GM18511 (cell line): ENCODE measurements around the gene DGKH.
"Not testable (repeated sequence)": the region's sequence is repeated elsewhere in the genome, so short reads cannot be mapped to it uniquely, and the experiment has no call there.

Experiments used
- ATAC-seq: cut with Tn5 transposase; IDR thresholded peaks from one replicate; pipeline ENCODE4 v1.9.1; 2021; ENCODE audit warnings: mild to moderate bottlenecking, moderate library complexity; ENCODE audit not compliant: unreplicated experiment

The DGKH gene

DNA sequence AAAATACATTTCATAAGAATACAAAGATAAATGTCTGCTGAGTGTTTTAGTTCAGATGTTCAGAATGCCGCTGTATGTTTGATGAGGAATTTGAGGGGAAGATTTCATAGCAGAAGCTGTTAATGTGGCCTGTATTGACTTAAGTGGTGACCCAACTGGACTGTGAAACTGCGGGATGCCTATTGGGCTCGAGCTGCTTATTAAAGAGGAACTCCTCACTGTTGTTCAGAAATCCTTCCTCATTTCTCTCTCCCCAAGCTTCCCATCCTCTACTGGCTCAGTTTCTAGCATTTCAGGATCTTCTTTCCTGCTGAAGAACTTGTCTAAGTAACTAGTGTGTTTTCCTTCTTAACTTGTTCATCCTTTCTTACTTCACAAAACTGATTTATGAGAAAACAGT is 20.4 kb downstream of the DGKH start:
- ATAC-seq = no peak

DNA sequence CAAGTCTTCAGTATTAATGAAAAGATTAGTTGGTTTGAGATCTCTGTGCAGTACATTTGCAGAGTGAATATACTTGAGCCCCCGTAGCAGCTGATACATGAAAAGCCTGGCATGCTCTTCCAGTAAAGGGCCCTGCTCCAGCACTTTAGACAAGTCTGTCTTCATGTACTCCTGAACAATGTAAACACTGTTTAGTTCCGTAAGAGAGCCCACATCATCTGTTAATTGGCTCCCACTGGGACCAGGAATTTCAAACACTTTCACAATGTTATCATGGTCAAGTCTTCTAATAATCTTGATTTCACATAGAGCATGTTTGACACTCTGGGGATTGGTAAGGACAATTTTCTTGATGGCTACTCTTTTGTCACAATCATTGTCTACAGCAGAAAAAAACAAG is 22.2 kb downstream of the DGKH start:
- ATAC-seq = not testable (repeated sequence)

DNA sequence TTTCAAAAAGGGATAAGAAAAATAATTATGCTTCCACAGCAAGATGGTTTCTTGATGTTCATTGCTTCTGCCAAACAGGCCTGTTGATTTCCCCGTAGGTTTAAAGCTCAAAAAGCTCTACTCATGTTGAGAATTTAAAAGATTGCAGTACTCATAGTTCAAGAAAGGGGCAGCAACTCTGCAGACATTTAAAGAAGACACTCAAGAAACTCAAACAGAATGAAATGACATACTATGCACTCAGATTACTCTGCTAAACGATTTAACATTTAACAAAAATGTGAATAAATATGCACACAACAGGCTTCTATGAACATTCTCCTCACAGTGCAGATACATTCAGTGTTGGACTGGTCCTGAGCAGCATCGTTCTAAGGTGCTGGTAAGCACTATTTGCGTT is 22.7 kb downstream of the DGKH start:
- ATAC-seq = not testable (repeated sequence)

DNA sequence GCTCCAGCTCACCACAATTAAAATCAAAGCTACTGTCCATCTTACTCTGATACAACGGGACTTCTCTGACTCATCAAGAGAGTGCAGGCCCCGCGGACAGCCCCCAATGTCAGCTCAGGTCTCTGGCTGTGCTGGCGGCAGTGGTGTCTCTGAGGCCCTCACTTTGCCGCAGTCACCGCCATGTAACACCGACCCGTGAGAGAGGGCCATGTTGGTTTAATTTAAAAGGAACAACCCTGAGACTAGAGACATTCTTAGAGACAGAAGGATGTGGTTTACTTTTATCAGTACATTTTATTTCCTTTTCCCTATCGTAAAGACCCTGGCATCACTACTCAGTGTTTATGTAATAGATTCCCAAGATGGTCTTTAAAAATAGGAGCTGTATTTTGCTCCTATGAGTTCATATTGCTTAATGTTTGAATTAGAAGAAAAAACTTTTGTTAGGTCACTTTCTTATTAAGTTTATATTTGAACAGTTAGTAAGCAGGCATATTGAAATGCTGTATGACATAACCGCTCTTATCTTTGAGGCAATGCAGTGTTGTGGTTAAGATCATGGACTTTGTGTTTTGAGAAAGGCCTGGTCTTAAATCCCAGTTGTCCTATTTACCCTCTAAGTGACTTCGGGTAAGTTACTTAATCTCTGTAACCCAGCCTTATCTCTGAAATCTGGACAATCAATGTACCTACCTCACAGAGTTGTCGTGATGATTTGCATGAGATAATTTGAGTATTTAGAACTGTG is 23.4 kb downstream of the DGKH start:
- no peak for ATAC-seq

DNA sequence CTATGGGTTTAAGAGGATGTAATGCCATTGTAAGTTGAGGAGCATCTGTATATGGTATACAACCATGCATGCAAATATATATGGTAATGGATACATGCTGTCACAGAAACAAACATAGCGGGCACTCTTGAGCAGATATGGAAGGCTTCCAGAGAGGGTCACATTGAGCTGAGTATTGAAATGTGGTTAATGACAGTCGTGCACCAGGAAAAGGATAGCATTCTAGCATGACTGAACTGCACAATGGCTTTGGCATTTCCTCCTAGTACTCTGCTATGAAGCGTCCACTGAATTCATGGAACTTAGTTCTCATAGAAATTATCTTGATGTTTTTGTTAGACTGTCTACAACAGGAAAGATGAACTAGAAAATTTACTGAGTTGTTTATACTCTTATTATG is 25.2 kb downstream of the DGKH start:
- ATAC-seq = no peak

DNA sequence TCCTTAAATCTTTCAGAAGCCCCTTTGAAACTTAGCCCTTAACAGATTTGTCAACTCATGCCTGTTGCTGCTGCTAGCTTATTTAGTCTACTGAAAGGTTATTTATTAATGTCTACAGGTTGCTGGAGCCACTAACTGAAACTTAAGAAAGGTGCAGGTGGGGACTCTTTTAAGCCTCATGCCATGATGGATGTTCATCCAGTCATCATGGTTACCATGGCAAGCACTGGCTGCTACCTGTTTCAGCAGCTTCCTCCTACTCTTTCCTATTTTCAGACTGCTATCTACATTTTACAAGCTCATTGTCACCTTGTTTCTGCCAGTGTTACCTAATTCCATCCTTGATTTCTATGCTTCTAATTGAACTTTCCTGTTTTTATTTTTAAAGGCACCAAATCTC is 27.1 kb downstream of the DGKH start:
- peak; percentile 46 for ATAC-seq

DNA sequence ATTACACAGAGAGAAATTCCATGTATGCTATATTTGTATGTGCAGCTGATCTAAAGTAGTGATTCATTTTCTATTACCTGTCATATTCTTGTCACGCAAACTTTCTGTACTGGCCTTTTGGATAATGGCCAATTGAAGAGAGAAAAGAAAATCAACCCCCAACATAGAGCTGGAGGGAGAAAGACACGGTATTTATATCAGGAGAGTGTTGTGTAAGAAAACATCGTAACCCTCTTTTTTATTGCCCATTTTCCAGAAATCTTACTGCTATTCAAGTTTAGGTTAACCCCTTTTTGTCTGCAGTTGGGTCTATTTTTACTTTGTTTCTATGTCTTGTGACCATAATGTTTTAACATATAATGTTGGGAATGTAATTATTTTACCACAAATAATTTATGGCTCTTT is 27.9 kb downstream of the DGKH start:
- no peak for ATAC-seq

DNA sequence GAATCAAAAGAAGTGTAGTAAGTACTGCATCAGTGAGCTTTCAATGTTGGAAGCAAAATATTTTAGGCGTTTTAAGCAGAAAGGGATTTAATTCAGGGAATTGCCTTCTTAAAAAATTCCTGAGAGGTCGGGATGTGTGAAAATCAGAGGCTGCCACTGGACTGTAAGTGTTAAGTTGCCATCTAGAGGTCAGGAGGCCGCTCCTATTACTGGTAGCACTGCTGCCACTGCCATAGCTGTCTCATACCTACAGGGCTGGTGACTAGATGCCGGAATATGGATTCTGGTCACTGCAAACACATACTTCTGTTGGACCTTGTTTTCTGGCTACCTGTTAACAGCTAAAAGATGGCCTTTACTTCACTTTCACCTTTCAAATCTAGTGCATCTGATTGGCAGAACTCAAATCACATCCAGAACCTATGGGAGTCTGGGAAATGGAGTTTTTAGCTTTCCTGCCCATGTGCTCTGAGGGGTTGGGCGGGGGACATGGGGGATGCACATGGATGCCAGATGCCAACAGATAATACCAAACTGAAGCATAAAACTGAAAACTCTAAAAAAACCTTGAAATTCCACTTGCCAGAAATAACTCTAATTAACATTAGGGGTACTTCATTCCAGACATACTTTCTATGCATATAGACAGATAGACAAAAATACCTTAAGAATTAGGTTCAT is 29.8 kb downstream of the DGKH start:
- ATAC-seq = no peak

DNA sequence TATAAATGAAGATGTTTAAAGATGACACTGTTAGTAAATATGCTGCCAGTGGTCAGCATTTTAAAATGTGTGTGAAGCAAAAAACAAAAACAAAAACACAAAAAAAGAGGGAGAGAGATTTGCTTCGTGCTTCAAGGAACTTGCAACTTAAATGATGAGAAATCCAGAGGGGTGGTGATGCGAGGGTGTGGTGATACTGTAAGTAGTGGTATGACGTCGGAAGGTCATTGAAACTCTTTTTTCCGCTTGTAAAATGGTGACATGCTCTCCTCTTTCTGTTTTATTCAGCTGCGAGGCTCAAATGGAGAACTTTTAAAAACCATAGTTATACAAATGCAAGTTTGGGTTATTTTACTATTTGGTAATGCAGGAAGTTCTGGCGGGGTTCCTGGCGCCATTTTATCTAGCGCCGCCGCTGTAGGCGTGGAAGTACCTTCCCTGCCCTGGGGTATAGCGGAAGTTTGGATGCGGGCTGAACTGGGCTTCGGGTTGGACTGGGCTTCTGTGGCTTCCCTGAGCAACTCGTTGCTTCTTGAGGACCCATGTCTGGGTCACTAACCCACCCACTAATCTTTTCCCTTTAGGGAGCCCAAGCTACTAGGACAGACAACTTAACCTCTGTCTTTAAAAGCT is 34.8 kb downstream of the DGKH start:
- no peak for ATAC-seq

DNA sequence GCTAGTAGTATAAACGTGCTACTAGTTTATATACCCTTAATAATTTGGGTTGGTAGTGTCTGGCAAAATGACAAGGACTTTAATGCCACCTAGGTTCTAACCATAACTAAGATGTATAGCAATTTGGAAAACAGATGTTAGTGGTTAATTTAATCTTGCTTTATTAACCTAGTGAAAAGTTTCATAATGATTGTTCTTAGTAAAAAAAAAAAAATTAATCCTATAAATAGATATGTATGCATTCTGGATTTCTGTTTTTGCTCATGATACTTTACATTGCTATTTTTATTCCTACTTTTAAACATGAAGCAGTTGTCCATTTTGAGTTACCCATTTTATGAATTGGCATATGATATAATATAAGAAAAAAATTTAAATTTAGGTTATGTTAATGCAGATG is 36.3 kb downstream of the DGKH start:
- no peak for ATAC-seq

DNA sequence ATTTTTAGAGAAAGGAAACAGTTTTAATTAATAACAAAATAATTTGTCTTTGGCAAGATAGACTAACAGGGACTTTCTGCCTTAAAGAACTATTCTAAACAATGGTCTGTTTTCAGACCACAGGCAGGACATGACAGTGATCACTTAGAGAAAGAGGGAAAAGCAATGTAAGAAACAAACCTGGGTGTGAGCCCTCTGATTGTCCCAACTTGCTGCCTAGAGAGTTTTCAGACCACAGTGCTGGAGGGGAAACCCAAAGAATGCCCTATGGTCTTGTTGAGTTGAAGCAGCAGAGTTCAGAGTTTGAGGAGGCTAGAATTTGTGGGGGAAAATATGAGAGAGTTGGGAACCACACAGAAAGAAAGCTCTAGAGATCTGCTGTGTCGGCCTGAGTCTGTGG is 38.1 kb downstream of the DGKH start:
- ATAC-seq = no peak

DNA sequence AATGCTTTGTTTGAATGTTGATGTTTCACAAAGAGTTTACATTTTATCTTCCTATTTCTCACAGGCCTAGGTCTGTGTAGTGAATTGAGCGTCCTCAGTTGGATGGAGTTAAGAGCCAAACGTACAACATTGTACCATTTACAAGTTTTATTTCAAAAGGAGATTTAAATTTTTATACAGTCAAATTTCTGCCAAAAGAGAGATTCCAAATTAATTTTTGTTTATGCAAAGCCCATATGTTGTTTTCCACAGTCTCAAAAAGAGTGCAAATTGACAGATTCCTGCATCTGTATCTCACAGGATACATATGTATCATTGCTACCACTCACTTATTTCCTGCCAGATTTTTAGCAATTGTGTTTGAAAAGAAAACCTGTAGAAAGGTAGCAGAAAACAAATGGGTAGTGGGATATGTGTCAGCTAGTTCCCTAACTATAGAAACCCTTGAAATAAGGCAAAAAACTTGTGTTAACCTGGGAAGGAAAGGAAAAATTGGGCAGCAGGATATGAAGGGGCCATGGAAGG is 46.1 kb downstream of the DGKH start:
- no peak for ATAC-seq

DNA sequence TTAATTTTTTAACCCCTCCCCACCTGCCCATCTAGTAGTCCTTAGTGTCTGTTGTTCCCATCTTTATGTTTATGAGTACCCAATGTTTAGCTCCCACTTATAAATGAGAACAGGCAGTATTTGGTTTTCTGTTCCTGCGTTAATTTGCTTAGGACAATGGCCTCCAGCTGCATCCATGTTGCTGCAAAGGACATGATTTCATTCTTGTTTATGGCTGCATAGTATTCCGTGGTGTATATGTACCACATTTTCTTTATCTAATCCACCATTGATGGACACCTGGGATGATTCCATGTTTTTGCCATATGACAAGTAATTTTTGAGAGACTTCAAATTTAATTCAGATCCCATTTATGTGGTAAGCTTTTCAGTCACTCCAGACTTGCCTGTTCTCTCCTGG is 47.8 kb downstream of the DGKH start:
- not testable (repeated sequence) for ATAC-seq

DNA sequence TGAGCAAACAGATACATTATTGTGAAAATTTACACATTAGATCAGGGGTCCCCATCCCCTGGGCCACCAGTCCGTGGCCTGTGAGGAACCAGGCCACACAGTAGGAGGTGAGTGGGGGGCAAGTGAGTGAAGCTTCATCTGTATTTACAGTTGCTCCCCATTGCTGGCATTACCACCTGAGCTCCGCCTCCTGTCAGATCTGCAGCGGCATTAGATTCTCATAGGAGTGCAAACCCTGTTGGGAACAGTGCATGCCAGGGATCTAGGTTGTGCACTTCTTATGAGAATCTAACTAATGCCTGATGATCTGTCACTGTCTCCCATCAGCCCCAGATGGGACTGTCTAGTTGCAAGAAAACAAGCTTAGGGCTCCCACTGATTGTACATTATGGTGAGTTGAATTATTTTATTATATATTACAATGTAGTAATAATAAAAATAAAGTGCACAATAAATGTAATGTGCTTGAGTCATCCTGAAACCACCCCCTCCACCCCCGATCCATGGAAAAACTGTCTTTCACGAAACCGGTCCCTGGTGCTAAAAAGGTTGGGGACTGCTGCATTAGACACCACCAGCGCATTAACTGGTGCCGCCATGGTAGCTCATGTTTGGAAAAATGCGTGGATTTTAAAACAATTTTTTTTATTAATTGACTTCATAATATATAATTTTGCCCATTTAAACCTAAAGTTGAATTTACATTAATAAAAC is 51.7 kb downstream of the DGKH start:
- no peak for ATAC-seq

DNA sequence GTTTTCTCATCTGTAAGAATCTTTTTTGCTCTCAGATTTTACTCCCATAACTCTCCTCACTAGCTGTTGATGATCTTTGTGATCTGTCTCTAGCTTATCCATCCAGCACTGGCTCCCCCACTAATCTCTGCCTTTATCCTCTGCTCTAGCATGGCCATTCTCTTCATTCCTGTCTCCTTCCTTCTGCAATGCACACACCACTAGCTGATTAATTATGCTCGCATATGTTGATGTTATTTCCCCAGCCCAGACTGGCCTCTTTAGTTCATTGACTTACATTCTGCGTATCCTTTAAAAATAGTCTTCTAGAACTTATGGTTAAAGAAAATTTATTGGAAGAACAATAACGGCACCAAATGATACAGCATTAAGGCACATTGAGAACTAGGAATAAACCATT is 52.5 kb downstream of the DGKH start:
- no peak for ATAC-seq

DNA sequence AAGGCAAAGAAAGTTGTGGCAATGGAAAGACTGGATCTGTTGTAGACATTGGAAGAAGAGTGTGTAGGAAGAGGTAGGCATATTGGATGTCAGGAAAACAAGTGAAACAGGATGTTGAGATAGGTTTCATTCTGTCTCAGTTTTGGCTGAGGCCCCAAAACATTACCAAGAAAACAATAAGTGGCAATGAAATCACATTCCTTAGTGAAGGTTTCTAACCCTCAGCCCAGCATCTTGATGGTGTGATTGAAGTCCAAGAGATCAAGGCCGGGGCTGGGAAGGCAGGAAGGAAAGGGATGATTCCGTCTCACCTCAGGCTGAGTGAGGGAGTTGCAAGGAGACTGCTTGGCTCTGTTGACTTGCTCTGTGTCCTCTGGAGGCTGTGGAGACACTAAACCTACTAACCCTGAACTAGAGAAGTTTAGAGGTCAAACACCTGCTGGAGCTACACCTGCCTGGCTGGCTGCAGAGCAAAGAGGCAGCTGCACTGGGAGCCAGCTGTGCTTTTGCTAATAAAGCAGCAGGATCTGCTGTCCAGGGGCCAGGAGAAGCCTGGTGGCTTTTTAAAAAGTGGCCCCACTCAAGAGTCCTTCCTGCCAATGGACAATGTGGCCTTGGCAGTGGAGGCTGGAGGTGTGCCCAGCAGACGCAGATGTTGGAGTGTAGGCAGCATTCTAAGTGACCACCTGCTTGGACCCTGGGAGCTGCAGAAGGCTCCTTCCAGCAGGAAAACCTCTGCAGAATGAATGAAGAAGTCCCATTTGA is 53.6 kb downstream of the DGKH start:
- ATAC-seq = no peak

DNA sequence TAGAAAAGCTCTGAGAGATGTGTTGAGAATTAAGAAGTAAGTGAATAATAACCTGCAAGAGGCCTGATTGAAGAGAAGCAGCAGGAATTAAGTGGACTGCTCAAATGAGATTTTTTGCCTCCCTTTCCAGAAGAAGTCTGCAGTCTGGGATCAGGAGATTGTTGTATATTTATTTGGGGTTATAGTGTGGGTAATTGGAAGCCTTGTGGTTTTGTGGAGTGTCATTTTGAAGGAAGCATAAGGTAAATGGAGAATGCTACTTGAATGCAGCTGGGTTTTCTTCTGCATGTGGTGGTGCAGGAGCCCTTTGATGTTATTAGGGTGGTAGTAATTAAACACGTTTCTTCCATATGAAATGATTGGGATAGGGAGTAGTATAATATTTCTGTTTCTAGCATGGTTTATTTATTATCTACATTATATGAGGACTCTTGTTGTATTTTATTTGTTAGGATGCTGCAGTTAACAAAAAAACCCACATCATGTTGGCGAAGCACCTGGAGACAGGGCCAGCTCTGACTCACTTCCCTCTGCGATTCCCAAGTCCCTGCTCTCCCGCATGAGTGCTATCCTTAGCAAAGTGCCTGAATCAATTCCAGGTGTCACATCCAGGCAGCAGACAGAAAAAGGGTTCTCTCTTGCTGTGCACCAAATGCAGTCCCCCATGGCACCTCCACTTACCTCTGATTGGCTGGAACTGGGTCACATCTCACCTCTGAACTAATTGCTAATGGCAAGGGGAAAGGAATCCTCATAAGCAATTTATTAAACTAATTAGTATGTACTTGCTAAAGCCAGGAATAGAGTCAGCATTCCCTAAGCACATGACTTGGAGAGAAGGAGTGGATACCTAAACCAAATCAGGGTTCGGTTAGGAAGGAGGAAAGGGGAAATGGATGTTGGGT is 54.8 kb downstream of the DGKH start:
- no peak for ATAC-seq

DNA sequence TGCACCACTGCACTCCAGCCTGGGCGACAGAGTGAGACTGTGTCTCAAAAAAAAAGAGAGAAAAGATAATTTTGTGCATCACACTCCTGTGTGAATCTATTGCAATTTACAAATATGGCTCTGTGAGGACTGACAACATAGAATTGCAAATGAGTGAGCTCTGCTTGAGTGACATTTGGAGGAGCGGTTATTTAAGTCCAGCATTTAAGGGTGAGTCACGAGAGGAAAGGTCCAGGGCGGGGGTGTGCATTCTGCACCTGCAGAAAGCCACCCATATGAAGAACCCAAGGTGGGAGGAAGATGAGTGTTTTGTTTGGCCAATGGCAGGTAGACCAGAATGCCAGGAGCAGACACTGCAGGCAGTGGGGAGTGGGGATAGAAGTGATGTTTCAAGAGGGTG is 58.5 kb downstream of the DGKH start:
- ATAC-seq = no peak

DNA sequence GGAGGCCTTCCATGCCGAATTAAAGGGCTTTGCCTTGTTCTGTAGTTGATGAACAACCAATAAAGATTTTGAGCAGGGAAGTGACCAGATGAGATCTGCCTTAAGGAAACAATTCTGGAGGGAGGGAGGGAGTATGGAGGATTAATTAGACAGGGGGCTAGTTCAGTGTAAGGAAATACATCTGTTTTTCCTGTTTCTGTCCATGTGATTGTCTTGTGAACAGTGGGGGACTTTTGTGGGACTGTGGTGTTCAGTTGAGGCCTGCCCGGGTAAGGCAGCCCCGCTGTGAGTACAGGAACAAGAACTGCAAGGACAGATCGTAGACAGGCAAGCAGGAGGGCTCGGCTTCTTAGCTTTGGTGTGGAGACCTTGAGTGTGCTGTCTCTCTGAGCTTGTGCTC is 59.0 kb downstream of the DGKH start:
- ATAC-seq = no peak

DNA sequence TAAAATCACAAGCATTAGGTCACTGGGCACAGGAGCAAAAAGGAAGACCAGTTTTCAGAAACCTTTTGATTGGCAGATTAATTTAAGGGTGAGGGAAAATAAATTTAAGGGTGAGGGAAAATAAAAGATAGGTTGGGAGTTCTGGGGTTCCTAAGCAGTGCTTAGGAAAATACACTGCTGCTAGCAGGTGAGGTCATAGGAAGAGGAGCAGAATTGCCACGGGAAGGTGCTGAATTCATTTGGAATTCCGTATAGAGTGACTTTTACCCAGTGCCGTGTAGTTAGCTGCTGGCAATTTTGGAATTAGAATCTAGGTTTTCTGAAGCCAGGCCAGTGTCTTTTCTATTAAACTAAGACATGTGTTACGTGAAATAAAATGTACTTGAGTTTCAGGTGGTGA is 59.8 kb downstream of the DGKH start:
- no peak for ATAC-seq
